HG03060 (cell line): Measurements from ENCODE around the gene SMARCA4.
"Not testable (repeated sequence)": the region's sequence is repeated elsewhere in the genome, so short reads cannot be mapped to it uniquely, and the experiment has no call there.

Experiments
- ATAC-seq: cut with Tn5 transposase; IDR thresholded peaks from one replicate; pipeline ENCODE4 v1.9.1; 2021; ENCODE audit warnings: low read depth, moderate number of reproducible peaks; ENCODE audit not compliant: unreplicated experiment

SMARCA4 gene

GRCh38 chr19:10975374-10976130 is 14.7 kb downstream of the SMARCA4 start:
- no peak for ATAC-seq

- ATAC-seq = no peak
Measured at GRCh38 chr19:10976131-10976892, 15.5 kb downstream of the SMARCA4 start.

GRCh38 chr19:10977742-10978092 is 16.9 kb downstream of the SMARCA4 start:
- no peak for ATAC-seq

- no peak for ATAC-seq
Measured at GRCh38 chr19:10979951-10980381, 19.1 kb downstream of the SMARCA4 start.

GRCh38 chr19:10981252-10981895 is 20.5 kb downstream of the SMARCA4 start:
- ATAC-seq = no peak

- no peak for ATAC-seq
Measured at GRCh38 chr19:10983026-10983425, 22.2 kb downstream of the SMARCA4 start.

- ATAC-seq = no peak
Measured at GRCh38 chr19:10984166-10984735, 23.4 kb downstream of the SMARCA4 start.

GRCh38 chr19:10985502-10985901 is 24.7 kb downstream of the SMARCA4 start:
- no peak for ATAC-seq

GRCh38 chr19:10986301-10987127 is 25.7 kb downstream of the SMARCA4 start:
- ATAC-seq = no peak

- ATAC-seq = no peak
Measured at GRCh38 chr19:10987571-10988297, 26.9 kb downstream of the SMARCA4 start.

- no peak for ATAC-seq
Measured at GRCh38 chr19:10988380-10988779, 27.6 kb downstream of the SMARCA4 start.

- ATAC-seq = no peak
Measured at GRCh38 chr19:10988921-10989320, 28.1 kb downstream of the SMARCA4 start.

- ATAC-seq = no peak
Measured at GRCh38 chr19:10991076-10991475, 30.2 kb downstream of the SMARCA4 start.

GRCh38 chr19:10991521-10992081 is 30.8 kb downstream of the SMARCA4 start:
- no peak for ATAC-seq

GRCh38 chr19:10992174-10992573 is 31.3 kb downstream of the SMARCA4 start:
- ATAC-seq = not testable (repeated sequence)

- ATAC-seq = no peak
Measured at GRCh38 chr19:10995926-10996600, 35.2 kb downstream of the SMARCA4 start.

GRCh38 chr19:10998045-10998533 is 37.3 kb downstream of the SMARCA4 start:
- ATAC-seq = no peak

GRCh38 chr19:10998666-10999065 is 37.8 kb downstream of the SMARCA4 start:
- no peak for ATAC-seq

- ATAC-seq = no peak
Measured at GRCh38 chr19:11005521-11005920, 44.7 kb downstream of the SMARCA4 start.
